Measurements from ENCODE around the gene CRACR2B.

DNA sequence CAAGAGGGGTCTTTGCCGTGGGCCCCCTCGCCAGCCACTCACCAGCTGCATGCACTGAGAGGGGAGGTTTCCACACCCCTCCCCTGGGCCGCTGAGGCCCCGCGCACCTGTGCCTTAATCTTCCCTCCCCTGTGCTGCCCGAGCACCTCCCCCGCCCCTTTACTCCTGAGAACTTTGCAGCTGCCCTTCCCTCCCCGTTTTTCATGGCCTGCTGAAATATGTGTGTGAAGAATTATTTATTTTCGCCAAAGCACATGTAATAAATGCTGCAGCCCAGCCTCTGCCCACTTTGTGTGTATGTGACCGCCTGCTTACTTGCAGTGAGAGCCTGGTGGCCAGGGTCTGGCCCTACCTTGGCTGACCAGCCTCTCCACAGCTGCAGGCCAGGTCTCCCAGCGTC, 2.8 kb upstream of the CRACR2B start:
- TF ChIP-seq, protein P1, sequence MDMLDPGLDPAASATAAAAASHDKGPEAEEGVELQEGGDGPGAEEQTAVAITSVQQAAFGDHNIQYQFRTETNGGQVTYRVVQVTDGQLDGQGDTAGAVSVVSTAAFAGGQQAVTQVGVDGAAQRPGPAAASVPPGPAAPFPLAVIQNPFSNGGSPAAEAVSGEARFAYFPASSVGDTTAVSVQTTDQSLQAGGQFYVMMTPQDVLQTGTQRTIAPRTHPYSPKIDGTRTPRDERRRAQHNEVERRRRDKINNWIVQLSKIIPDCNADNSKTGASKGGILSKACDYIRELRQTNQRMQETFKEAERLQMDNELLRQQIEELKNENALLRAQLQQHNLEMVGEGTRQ (IDR thresholded peaks at IDR 0.05; ENCODE audit: borderline replicate concordance, low read depth, low read length), result no peak
- TF ChIP-seq BRCA1 (IDR thresholded peaks at IDR 0.05; ENCODE audit: low read depth, low read length), result no peak
- TF ChIP-seq, protein P2, sequence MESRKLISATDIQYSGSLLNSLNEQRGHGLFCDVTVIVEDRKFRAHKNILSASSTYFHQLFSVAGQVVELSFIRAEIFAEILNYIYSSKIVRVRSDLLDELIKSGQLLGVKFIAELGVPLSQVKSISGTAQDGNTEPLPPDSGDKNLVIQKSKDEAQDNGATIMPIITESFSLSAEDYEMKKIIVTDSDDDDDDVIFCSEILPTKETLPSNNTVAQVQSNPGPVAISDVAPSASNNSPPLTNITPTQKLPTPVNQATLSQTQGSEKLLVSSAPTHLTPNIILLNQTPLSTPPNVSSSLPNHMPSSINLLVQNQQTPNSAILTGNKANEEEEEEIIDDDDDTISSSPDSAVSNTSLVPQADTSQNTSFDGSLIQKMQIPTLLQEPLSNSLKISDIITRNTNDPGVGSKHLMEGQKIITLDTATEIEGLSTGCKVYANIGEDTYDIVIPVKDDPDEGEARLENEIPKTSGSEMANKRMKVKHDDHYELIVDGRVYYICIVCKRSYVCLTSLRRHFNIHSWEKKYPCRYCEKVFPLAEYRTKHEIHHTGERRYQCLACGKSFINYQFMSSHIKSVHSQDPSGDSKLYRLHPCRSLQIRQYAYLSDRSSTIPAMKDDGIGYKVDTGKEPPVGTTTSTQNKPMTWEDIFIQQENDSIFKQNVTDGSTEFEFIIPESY (IDR thresholded peaks at IDR 0.05), result no peak
- no peak for TF ChIP-seq MXI1 (IDR thresholded peaks at IDR 0.05; ENCODE audit: low read depth, low read length)
- no peak for TF ChIP-seq NFYA (IDR thresholded peaks at IDR 0.05; ENCODE audit: borderline replicate concordance, low read depth, low read length)
- TF ChIP-seq ASH2L (IDR thresholded peaks at IDR 0.05; ENCODE audit: borderline replicate concordance, low read depth), result no peak
- TF ChIP-seq SP1 (IDR thresholded peaks at IDR 0.05; ENCODE audit: low read depth, low read length), result no peak
- TF ChIP-seq, protein P3, sequence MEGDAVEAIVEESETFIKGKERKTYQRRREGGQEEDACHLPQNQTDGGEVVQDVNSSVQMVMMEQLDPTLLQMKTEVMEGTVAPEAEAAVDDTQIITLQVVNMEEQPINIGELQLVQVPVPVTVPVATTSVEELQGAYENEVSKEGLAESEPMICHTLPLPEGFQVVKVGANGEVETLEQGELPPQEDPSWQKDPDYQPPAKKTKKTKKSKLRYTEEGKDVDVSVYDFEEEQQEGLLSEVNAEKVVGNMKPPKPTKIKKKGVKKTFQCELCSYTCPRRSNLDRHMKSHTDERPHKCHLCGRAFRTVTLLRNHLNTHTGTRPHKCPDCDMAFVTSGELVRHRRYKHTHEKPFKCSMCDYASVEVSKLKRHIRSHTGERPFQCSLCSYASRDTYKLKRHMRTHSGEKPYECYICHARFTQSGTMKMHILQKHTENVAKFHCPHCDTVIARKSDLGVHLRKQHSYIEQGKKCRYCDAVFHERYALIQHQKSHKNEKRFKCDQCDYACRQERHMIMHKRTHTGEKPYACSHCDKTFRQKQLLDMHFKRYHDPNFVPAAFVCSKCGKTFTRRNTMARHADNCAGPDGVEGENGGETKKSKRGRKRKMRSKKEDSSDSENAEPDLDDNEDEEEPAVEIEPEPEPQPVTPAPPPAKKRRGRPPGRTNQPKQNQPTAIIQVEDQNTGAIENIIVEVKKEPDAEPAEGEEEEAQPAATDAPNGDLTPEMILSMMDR (IDR thresholded peaks at IDR 0.05 in 2 of 3, conservative IDR thresholded peaks at IDR 0.05 in 1 of 3; ENCODE audit: control insufficient read depth in 2 of 3, extremely low read depth in 1 of 3, insufficient read depth in 1 of 3, low read depth in 3 of 3, low read length in 3 of 3), result no peak
- TF ChIP-seq, protein P4, sequence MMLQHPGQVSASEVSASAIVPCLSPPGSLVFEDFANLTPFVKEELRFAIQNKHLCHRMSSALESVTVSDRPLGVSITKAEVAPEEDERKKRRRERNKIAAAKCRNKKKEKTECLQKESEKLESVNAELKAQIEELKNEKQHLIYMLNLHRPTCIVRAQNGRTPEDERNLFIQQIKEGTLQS (IDR thresholded peaks at IDR 0.05; ENCODE audit: borderline replicate concordance, extremely low read depth, low read depth, low read length), result no peak
- TF ChIP-seq FOS (IDR thresholded peaks at IDR 0.05; ENCODE audit: borderline replicate concordance, extremely low read depth, insufficient read length), result no peak
- TF ChIP-seq, protein P5, sequence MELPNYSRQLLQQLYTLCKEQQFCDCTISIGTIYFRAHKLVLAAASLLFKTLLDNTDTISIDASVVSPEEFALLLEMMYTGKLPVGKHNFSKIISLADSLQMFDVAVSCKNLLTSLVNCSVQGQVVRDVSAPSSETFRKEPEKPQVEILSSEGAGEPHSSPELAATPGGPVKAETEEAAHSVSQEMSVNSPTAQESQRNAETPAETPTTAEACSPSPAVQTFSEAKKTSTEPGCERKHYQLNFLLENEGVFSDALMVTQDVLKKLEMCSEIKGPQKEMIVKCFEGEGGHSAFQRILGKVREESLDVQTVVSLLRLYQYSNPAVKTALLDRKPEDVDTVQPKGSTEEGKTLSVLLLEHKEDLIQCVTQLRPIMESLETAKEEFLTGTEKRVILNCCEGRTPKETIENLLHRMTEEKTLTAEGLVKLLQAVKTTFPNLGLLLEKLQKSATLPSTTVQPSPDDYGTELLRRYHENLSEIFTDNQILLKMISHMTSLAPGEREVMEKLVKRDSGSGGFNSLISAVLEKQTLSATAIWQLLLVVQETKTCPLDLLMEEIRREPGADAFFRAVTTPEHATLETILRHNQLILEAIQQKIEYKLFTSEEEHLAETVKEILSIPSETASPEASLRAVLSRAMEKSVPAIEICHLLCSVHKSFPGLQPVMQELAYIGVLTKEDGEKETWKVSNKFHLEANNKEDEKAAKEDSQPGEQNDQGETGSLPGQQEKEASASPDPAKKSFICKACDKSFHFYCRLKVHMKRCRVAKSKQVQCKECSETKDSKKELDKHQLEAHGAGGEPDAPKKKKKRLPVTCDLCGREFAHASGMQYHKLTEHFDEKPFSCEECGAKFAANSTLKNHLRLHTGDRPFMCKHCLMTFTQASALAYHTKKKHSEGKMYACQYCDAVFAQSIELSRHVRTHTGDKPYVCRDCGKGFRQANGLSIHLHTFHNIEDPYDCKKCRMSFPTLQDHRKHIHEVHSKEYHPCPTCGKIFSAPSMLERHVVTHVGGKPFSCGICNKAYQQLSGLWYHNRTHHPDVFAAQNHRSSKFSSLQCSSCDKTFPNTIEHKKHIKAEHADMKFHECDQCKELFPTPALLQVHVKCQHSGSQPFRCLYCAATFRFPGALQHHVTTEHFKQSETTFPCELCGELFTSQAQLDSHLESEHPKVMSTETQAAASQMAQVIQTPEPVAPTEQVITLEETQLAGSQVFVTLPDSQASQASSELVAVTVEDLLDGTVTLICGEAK (IDR thresholded peaks at IDR 0.05; ENCODE audit: borderline replicate concordance), result no peak
- TF ChIP-seq POLR2AphosphoS5 (IDR thresholded peaks at IDR 0.05; ENCODE audit: low read length), result no peak
- no peak for TF ChIP-seq CBX5 (IDR thresholded peaks at IDR 0.05; ENCODE audit: low read depth)
